Measurements from ENCODE around the gene MAN1B1.

MAN1B1 gene

GRCh38 chr9:137069508-137070091, 17.2 kb upstream of the MAN1B1 start:
- DNase-seq, result no peak

- DNase-seq, result peak; percentile 95
Measured at GRCh38 chr9:137070201-137070905, 16.4 kb upstream of the MAN1B1 start, which contains the start of gene SAPCD2. Gene SAPCD2 (minus strand): TSS chr9:137070557. CDS start chr9:137070460, 97 bp downstream.

- DNase-seq, result no peak
Measured at GRCh38 chr9:137070906-137071275, 15.9 kb upstream of the MAN1B1 start.

GRCh38 chr9:137071282-137071681, 15.5 kb upstream of the MAN1B1 start:
- DNase-seq, result no peak

- no peak for DNase-seq
Measured at GRCh38 chr9:137073992-137074399, 12.8 kb upstream of the MAN1B1 start.

- no peak for DNase-seq
Measured at GRCh38 chr9:137074657-137075274, 12.0 kb upstream of the MAN1B1 start.

- DNase-seq, result no peak
Measured at GRCh38 chr9:137075275-137075775, 11.5 kb upstream of the MAN1B1 start.

GRCh38 chr9:137076636-137077009, 10.2 kb upstream of the MAN1B1 start:
- no peak for DNase-seq

GRCh38 chr9:137077010-137077747, 9.6 kb upstream of the MAN1B1 start, which contains the start of gene UAP1L1:
Gene UAP1L1 (plus strand): TSS chr9:137077517. CDS start chr9:137077533, 16 bp downstream.
- peak; percentile 84 for DNase-seq

- DNase-seq, result peak; percentile 74
Measured at GRCh38 chr9:137077758-137078693, 8.8 kb upstream of the MAN1B1 start.

- no peak for DNase-seq
Measured at GRCh38 chr9:137078701-137079400, 7.9 kb upstream of the MAN1B1 start.

- DNase-seq, result no peak
Measured at GRCh38 chr9:137079401-137079787, 7.4 kb upstream of the MAN1B1 start.

- no peak for DNase-seq
Measured at GRCh38 chr9:137080260-137081122, 6.3 kb upstream of the MAN1B1 start.

- no peak for DNase-seq
Measured at GRCh38 chr9:137082222-137082924, 4.4 kb upstream of the MAN1B1 start.

GRCh38 chr9:137082925-137083290, 3.9 kb upstream of the MAN1B1 start:
- no peak for DNase-seq

GRCh38 chr9:137083394-137084004, 3.3 kb upstream of the MAN1B1 start:
- no peak for DNase-seq

GRCh38 chr9:137084526-137084925, 2.3 kb upstream of the MAN1B1 start:
- no peak for DNase-seq

- peak; percentile 76 for DNase-seq
Measured at GRCh38 chr9:137085920-137086530, 760 bp upstream of the MAN1B1 start.

GRCh38 chr9:137087409-137087925, 682 bp downstream of the MAN1B1 start:
- DNase-seq, result no peak
